ENCODE measurements around the gene CELF4. TPM values are rescaled to one million over a fixed set of nuclear protein-coding genes. Genes with fewer than 3 reads are reported as not detected.

The CELF4 gene
- total and polyA plus RNA-seq, 2 of the 4 experiments (the other 2 are of a cell fraction): not detected

GRCh38 chr18:37481491-37481890 is 84.1 kb downstream of the CELF4 start:
- Histone ChIP-seq H2BK5ac (ENCODE audit: low read depth, low read length, poor library complexity, severe bottlenecking) (no peak overlapping the region), H3K9ac (ENCODE audit: low read depth, low read length) (no peak overlapping the region), H3K79me1 (ENCODE audit: low read depth in 1 of 2, low read length in 2 of 2) (no peaks in the 10 kb centered on the region), H4K20me1 (ENCODE audit: insufficient read depth, low read length) (no peaks in the 10 kb centered on the region), H3K4ac (ENCODE audit: low read depth, low read length) (no peak overlapping the region), H3K4me3 (ENCODE audit: insufficient read depth, low read depth, low read length) (no peak overlapping the region), H2AK5ac (ENCODE audit: low read depth, low read length) (no peak overlapping the region), H3K9me3 (ENCODE audit: control insufficient read depth, insufficient read depth, low read length) (no peaks in the 10 kb centered on the region), H4K91ac (ENCODE audit: insufficient read depth, low read depth, low read length) (no peak overlapping the region), H2BK120ac (ENCODE audit: low read depth, low read length) (no peak overlapping the region), H2AFZ (replicated peaks; ENCODE audit: low read length, poor library complexity) (peak overlapping the region; percentile 32), H3K9me1 (ENCODE audit: insufficient read depth, low read length) (no peaks in the 10 kb centered on the region), H3K36me3 (ENCODE audit: control insufficient read depth, insufficient read depth, low read length) (no peaks in the 10 kb centered on the region), H3K18ac (ENCODE audit: low read depth, low read length) (no peak overlapping the region), H3K56ac (ENCODE audit: extremely low read depth, insufficient read depth, low read length) (no peak overlapping the region), H2AK9ac (replicated peaks; ENCODE audit: low read depth, low read length, poor library complexity) (no peak overlapping the region), H3K23ac (ENCODE audit: low read depth, low read length) (no peak overlapping the region), H2BK20ac (ENCODE audit: low read depth, low read length) (no peak overlapping the region), H3K4me1 (ENCODE audit: control insufficient read depth, insufficient read depth, low read length) (no peaks in the 10 kb centered on the region), H4K8ac (ENCODE audit: low read depth in 2 of 2, low read length in 2 of 2) (no peak overlapping the region), H3K27ac (ENCODE audit: insufficient read depth, low read length) (no peak overlapping the region), H2BK15ac (ENCODE audit: low read depth, low read length) (no peak overlapping the region), H3K27me3 (ENCODE audit: control insufficient read depth, insufficient read depth, low read length) (peaks cover 21% of the 10 kb centered on the region), H4K5ac (ENCODE audit: low read depth, low read length) (no peak overlapping the region), H3K4me2 (ENCODE audit: low read depth, low read length) (no peak overlapping the region), H3K14ac (replicated peaks; ENCODE audit: low read depth, low read length) (no peak overlapping the region)
- DNase-seq (no peak), ATAC-seq (ENCODE audit: low read depth) (no peak)
- ChIA-PET CTCF (no interaction called here), POLR2A (ENCODE audit: unreplicated experiment) (no interaction called here)
- no TSS peak for BruUV-seq (replicated peaks)
- intact Hi-C loops (cut with micrococcal nuclease) (no loop called here), dilution Hi-C loops (cut with HindIII; ENCODE audit: low sequenced_read_pairs, unreplicated experiment) (no loop called here), in situ Hi-C loops (cut with MboI; ENCODE audit: low sequenced_read_pairs) (loop anchor here (25.0 kb wide), 1 partner anchor 544 kb away; no protein-coding TSS in a partner anchor)
- no peak for TF ChIP-seq CEBPB (IDR thresholded peaks at IDR 0.05; ENCODE audit: low read depth, low read length)
- no peak for TF ChIP-seq MAZ (IDR thresholded peaks at IDR 0.05; ENCODE audit: borderline replicate concordance, low read depth, low read length)
- no peak for TF ChIP-seq RCOR1 (IDR thresholded peaks at IDR 0.05; ENCODE audit: insufficient replicate concordance, low read length)
- TF ChIP-seq SMC3 (IDR thresholded peaks at IDR 0.05; ENCODE audit: low read depth, low read length): no peak
- TF ChIP-seq RAD21 (IDR thresholded peaks at IDR 0.05; ENCODE audit: low read length): no peak
- TF ChIP-seq CHD1 (IDR thresholded peaks at IDR 0.05; ENCODE audit: low read depth, low read length): no peak
- TF ChIP-seq BHLHE40 (IDR thresholded peaks at IDR 0.05; ENCODE audit: low read depth, low read length): no peak
- TF ChIP-seq, protein P1, sequence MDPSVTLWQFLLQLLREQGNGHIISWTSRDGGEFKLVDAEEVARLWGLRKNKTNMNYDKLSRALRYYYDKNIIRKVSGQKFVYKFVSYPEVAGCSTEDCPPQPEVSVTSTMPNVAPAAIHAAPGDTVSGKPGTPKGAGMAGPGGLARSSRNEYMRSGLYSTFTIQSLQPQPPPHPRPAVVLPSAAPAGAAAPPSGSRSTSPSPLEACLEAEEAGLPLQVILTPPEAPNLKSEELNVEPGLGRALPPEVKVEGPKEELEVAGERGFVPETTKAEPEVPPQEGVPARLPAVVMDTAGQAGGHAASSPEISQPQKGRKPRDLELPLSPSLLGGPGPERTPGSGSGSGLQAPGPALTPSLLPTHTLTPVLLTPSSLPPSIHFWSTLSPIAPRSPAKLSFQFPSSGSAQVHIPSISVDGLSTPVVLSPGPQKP (IDR thresholded peaks at IDR 0.05; ENCODE audit: borderline replicate concordance, low read depth, low read length): no peak
- TF ChIP-seq RFX5 (IDR thresholded peaks at IDR 0.05; ENCODE audit: low read depth, low read length): no peak
- WGBS, 2 experiments (ENCODE audit: extremely low coverage in 2 of 2, insufficient read length in 1 of 2): 50% methylated on average over 2 of the region's 6 CpGs; no CpG with 5 or more reads in 1 of the 2 experiments
